ENCODE results near the gene PPP3R1.

- TF ChIP-seq CTCF (IDR thresholded peaks at IDR 0.05) (peak in 1 of 6 experiments; percentile 6), POLR2A (IDR thresholded peaks at IDR 0.05) (no peak)
Measured at GRCh38 chr2:68253219-68254068, 1.1 kb upstream of the PPP3R1 start.
